ENCODE data around the gene CACNA1C. TPM values are rescaled to one million over a fixed set of nuclear protein-coding genes. Genes with fewer than 3 reads are reported as not detected.

Gene CACNA1C
- total RNA-seq, 1 experiment from 2014 or later, result 1.1 TPM

DNA sequence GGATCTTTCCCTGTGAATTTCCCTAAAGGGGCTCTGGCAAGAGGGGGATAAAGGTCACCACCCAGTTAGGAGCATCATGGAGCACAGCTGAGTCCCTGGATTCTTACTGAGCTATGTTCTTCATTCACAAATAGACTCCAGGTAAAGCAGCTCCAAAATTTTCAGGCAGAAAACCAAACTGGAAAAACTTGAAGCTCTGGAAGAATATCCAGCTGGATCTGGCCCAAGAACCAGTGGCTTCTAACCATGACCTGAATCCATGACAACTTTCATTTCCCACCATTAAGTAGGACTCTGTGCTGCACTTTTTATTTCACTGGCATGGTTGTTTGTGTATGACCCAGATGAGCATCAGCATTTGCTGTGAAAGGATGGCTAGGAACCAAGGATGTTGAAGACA is 561.6 kb downstream of the CACNA1C start:
- Histone ChIP-seq H3K14ac (ENCODE audit: insufficient read depth, low read length) (no peak overlapping the region), H3K9me3 (ENCODE audit: control insufficient read depth, low read depth, low read length) (no peaks in the 10 kb centered on the region), H2BK120ac (ENCODE audit: low read depth, low read length, poor library complexity, severe bottlenecking) (no peak overlapping the region), H3K18ac (ENCODE audit: insufficient read length, low read depth, low read length) (no peak overlapping the region), H3K4me2 (ENCODE audit: insufficient read depth, insufficient read length, low read length) (no peak overlapping the region), H4K8ac (replicated peaks; ENCODE audit: insufficient read length, low read depth, low read length) (no peak overlapping the region), H3K79me1 (ENCODE audit: insufficient read depth, low read depth, low read length, poor library complexity, severe bottlenecking) (no peaks in the 10 kb centered on the region), H4K20me1 (ENCODE audit: control insufficient read depth, insufficient read depth, insufficient read length) (no peaks in the 10 kb centered on the region), H4K5ac (ENCODE audit: insufficient read length, low read depth, low read length) (no peak overlapping the region), H2BK12ac (ENCODE audit: insufficient read length, low read depth, low read length) (no peak overlapping the region), H3T11ph (ENCODE audit: low read length) (no peak overlapping the region), H2AK5ac (ENCODE audit: insufficient read length, low read length) (no peak overlapping the region), H4K91ac (ENCODE audit: insufficient read length, low read depth, low read length) (no peak overlapping the region), H3K56ac (ENCODE audit: insufficient read length, low read depth, low read length) (no peak overlapping the region), H3K79me2 (ENCODE audit: insufficient read depth, low read length) (no peaks in the 10 kb centered on the region), H2BK20ac (ENCODE audit: low read depth, low read length, poor library complexity, severe bottlenecking) (no peak overlapping the region), H2BK5ac (ENCODE audit: insufficient read length, low read length) (no peak overlapping the region), H3K23me2 (ENCODE audit: insufficient read length, low read depth, low read length, poor library complexity, severe bottlenecking) (no peaks in the 10 kb centered on the region), H3K4me1 (ENCODE audit: insufficient read depth, low read length) (no peaks in the 10 kb centered on the region), H3K23ac (ENCODE audit: insufficient read length, low read depth, low read length) (no peak overlapping the region), H3K4ac (ENCODE audit: low read depth, low read length) (no peak overlapping the region), H3K9ac (ENCODE audit: extremely low read depth, insufficient read length, low read length) (no peak overlapping the region), H2BK15ac (ENCODE audit: low read depth, low read length) (no peak overlapping the region), H2AFZ (ENCODE audit: low read length) (no peak overlapping the region), H3K27me3 (ENCODE audit: insufficient read depth, low read length) (no peaks in the 10 kb centered on the region), H3K27ac (ENCODE audit: insufficient read length, low read depth, low read length) (no peak overlapping the region)
- Mint-ChIP-seq H3K9me3 (no peaks in the 10 kb centered on the region; a peak in 1 of 5 replicates), H3K4me3 (no peak overlapping the region), H3K4me1 (peaks cover 13 to 16% of the 10 kb centered on the region in 2 experiments; a peak in 3 of 4 replicates), H3K36me3 (ENCODE audit: insufficient read depth in 1 of 3, low read depth in 3 of 3) (peaks cover 0 to 2% (median 0%) of the 10 kb centered on the region in 3 experiments; a peak in 1 of 7 replicates), H3K27ac (no peak overlapping the region), H3K27me3 (ENCODE audit: low read depth) (peaks cover 17% of the 10 kb centered on the region)
- TF ChIP-seq, protein P1, sequence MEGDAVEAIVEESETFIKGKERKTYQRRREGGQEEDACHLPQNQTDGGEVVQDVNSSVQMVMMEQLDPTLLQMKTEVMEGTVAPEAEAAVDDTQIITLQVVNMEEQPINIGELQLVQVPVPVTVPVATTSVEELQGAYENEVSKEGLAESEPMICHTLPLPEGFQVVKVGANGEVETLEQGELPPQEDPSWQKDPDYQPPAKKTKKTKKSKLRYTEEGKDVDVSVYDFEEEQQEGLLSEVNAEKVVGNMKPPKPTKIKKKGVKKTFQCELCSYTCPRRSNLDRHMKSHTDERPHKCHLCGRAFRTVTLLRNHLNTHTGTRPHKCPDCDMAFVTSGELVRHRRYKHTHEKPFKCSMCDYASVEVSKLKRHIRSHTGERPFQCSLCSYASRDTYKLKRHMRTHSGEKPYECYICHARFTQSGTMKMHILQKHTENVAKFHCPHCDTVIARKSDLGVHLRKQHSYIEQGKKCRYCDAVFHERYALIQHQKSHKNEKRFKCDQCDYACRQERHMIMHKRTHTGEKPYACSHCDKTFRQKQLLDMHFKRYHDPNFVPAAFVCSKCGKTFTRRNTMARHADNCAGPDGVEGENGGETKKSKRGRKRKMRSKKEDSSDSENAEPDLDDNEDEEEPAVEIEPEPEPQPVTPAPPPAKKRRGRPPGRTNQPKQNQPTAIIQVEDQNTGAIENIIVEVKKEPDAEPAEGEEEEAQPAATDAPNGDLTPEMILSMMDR (conservative IDR thresholded peaks at IDR 0.05), result no peak
- no peak for DNase-seq

Measured in H9 (cell line).